Measurements from ENCODE around the gene NKAIN4.

GRCh38 chr20:63220696-63221399 lies 33.4 kb downstream of the NKAIN4 start:
- TF ChIP-seq USF1 (IDR thresholded peaks at IDR 0.05): no peak
- TF ChIP-seq YY1 (IDR thresholded peaks at IDR 0.05; ENCODE audit: low read depth): no peak
- no peak for TF ChIP-seq REST (IDR thresholded peaks at IDR 0.05; ENCODE audit: low read depth)
- no peak for TF ChIP-seq TAF1 (IDR thresholded peaks at IDR 0.05; ENCODE audit: low read depth)
- TF ChIP-seq RAD21 (IDR thresholded peaks at IDR 0.05; ENCODE audit: low read depth): no peak
- TF ChIP-seq MAX (IDR thresholded peaks at IDR 0.05): no peak
- TF ChIP-seq ZBTB7A (IDR thresholded peaks at IDR 0.05; ENCODE audit: low read depth): no peak
- no peak for TF ChIP-seq CEBPB (IDR thresholded peaks at IDR 0.05)
- no peak for TF ChIP-seq CREB1 (IDR thresholded peaks at IDR 0.05; ENCODE audit: low read depth)
- no peak for TF ChIP-seq EGR1 (IDR thresholded peaks at IDR 0.05)
- no peak for TF ChIP-seq EP300 (IDR thresholded peaks at IDR 0.05; ENCODE audit: borderline replicate concordance)
